CD4-positive, alpha-beta T cell treated with Interleukin-15 for 4 hours (primary cell): Measurements from ENCODE around the gene CRADD.

Experiments
- DNase-seq: peaks from one replicate; pipeline ENCODE4 v3.0.0-alpha.2; 2020; ENCODE audit warnings: low spot score

CRADD gene

DNA sequence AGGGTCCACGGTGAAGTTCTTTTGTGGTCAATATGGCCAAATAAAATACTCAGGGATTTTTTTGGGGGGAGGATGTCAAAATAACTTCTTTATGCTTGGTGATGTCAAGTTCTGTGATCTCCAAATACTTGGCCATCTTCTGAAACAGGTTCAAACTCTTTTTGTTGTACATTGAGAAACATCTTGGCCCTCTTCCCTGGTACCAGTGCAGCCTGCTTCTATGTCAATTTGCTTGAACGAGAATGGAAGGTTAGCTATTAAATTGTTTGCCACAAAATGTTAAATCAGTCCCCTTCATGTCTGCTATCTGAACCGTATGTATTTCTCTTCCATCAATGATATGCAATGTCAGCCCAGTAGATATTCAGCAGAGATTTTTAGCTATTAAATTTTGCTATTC lies 6.1 kb upstream of the CRADD start:
- DNase-seq = no peak

- DNase-seq = no peak
These were observed 4.1 kb upstream of the CRADD start for GRCh38 chr12:93673084-93673483.

DNA sequence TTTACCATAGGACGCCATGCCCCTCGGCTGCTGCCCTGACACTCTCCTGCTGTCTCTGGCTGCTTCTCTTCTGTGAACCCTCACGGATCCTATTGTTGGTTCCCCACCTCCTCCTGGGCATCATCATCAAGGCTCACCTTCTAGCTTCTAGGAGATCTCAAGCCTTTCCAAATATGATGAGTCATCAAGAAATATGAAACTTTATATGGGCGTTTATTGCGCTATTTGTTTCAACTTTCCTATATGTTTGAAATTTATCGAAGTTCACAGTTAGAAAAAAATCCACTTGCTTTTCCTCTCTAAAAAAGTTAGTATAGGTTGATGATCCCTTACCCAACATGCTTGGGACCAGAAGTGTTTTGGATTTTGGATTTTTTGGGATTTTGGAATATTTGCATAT lies 2.8 kb upstream of the CRADD start:
- no peak for DNase-seq

DNA sequence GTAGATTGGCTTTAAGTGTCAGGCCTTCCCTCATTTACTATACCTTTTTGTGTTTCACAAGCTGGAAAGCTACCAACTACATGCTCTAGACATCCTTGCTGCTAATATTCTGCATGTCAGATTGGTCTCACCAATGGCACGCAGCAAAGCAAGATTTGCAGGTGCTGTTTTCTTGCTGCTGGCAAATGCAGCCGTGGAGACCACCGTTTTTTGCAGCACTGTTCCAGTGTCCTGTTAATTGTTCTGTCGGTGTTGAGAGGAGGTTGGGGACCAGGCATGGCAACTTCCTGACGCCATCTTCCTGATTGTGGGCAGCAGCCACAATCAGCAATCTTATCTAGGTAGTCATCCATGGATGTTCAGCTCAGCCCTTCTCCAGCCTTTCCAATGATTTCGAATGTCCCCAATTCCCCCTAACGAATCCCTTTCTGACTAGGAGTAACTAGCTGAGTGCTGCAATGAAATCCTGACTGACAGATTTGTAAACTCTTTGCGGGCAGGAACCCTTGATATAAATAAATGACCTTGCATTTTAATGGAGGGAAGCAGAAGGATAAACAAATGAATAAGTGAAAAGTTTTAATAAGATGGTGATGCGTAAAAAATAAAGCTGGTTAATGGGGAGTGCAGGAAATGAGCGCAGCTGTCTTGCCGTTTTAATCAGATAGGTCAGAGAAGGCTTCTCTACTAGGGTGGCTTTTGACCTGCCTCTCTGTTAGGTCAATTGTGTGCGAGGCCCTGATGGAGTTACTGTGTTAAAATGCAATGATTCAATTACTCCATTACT lies 574 bp upstream of the CRADD start:
- DNase-seq = no peak

- DNase-seq = no peak
These were observed 1.6 kb downstream of the CRADD start for GRCh38 chr12:93678779-93679178.

- DNase-seq = no peak
These were observed 2.2 kb downstream of the CRADD start for GRCh38 chr12:93679308-93679925.

DNA sequence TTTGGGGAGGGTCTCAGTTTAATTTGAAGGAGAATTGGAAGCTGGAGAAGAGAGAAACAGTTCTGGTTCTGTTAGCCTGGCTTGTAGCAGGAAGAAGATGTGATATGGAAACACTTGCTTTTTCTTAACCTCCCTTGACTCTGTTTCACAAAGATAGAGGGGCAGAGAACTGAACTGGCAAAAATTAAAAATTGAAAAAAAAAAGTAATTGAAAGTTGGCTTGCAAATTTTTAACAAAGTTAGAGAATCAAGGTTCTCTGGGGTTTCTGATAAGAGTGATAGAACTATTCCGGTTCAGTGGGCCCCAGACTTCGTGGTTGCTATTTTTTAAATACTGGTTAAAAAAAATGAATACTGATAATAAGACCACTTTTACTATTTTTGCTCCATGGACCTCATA lies 2.8 kb downstream of the CRADD start:
- no peak for DNase-seq

DNA sequence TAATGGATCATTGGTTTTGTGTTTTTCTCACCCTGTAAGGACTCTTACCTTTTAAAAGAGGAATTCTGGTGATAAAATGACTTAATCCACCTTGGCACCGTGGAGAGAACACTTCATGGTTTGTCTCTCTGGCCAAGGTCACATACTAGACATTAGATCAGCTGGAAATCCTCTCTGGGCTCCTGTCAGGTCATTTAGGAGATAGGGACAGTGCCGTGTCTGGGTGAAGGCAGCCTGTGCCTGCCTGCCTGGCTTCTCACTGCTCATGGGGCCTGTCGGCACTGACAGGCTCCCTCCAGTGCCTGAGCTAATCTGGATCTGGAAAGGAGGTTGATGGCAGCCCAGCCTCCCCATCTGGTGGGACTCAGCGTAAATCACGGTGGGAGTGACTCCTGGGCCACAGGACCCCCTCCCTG lies 5.7 kb downstream of the CRADD start:
- DNase-seq = no peak

- DNase-seq = no peak
These were observed 6.2 kb downstream of the CRADD start for GRCh38 chr12:93683410-93683809.

DNA sequence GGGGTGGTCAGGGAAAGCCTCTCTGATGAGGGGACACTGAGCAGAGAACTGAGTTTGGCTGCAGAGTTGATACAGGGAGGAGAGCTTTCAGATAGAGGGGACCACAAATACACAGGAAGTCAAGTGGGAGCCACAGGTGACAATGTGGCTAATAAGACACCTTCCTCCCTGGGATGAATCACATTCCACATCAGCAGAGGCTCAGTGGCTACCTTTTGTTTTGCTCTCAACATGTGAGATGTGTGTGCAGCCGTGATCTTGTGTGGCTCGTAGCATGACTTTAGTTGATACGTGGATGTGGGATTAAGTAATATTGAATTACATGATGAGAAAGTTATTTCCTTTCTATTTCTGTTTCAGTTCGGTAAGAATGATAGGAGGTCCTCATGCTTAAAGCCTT lies 7.5 kb downstream of the CRADD start:
- peak; percentile 18 for DNase-seq

- no peak for DNase-seq
These were observed 9.6 kb downstream of the CRADD start for GRCh38 chr12:93686572-93687356.

GRCh38 chr12:93689076-93689834 lies 12.1 kb downstream of the CRADD start:
- peak; percentile 43 for DNase-seq

DNA sequence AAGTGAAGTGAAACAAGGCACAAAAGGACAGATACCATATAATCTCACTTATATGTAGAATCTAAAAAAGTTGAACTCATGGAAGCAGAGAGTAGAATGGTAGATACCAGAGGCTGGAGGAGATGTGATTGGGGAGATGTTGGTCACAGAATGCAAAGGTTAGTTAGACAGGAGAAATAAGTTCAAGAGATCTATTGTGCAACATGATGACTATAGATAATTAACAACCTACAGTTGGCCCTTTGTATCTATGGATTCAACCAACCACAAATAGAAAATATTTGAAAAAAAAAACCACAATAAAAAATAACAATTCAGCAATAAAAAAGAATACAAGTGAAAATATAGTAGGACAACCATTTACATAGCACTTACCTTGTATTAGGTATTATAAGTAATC lies 19.3 kb downstream of the CRADD start:
- no peak for DNase-seq

DNA sequence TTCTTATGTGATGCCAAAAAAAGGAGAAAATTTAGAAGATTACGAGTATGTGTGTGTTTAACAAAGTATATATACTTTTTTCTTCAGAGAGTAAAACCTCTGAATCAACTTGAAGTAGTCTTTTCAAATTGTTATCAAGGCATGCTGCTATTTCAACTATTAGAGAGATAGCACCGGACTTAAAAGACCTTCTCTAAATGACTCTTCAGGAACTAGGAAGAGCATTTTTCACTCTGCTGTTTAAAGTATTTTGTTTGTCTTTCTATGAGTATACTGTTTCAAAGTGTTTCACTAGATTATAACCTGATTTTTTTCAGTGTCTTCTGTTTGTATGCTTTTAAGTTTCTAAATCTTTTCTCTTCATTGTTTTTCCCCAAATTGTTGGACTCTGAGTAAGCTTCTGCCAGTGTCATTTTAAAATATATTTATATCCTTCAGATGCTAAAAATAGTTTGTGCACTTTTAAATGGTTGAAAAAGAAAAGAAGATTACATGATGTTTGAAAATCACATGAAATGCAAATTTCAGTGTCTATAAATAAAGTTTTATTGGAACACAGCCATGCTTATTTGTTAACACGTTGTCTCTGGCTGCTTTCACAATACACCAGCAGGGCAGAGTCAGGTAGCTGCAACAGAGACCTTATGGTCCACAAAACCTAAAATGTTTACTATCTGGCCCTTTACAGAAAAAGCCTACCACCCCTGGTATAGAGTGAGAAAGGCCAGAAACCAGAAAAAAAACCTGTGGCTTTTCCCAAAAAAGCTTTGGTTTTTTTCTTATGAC lies 21.3 kb downstream of the CRADD start:
- DNase-seq = no peak

DNA sequence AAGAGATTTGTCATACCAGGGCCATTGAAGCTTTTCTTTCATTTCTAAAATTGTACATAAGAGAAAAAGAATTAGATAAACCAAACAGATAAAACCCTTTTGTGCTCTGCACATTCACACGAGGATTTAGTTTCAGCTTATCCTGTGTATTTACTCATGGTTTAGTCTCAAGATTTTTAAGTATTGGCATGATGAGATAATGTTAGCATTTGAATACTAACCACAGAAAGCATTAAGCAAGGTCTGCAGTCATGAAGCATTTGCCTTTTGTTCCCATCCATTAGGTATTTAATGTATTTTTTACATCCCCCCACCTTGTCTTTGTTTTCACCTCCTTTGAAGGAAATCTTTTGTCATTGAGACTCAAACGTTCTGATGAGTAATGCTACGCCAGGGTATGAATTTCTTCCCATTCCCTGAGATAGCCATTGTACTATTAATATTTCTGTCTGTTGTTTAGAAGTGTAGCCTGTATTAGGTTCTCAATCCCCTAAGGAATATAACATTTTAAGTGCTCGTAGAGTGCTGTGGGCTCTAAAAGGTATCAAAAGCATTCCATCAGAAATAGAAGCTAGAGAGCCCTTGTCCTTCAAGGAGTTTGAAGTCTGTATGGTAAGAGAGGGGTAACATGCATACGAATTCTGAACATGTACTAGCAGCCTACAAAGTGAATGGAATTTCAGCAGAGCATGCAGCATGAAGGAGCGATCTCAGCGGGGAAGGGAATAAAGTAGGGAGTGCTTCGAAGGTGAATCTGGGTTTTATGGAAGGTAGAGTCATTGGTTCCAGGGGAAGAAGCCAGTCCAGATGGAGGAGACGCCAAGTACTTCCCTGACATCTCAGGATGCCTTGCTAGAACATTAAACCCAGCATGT lies 22.3 kb downstream of the CRADD start:
- DNase-seq = no peak

DNA sequence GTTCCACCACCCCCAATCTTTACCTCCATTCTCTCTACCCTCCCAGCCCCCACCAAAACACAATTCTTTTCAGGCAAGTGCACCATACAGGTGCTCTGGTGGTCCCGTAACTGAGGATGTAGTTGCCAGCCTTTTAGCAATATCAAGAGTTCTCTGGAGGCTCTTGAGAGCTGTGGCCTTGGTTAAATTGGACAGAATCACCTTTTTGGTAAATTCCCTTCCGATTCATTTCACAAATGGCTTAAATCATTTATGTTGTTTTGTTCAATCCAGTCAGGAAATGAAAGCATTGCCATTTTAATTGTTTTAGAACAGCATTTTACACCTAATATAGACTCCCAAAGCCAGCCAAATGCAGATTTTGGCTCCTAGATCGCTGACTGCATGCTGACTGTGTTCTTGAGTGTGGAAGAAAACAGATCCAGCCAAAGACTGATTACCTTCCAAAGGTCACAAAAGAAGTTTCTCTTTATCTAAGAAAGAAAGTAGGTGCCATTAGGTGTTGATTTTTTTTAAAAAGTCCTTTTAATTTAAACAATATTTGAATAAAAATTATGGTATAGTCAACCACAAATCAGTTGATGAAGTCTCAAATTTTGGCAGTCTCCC lies 25.6 kb downstream of the CRADD start:
- DNase-seq = no peak

DNA sequence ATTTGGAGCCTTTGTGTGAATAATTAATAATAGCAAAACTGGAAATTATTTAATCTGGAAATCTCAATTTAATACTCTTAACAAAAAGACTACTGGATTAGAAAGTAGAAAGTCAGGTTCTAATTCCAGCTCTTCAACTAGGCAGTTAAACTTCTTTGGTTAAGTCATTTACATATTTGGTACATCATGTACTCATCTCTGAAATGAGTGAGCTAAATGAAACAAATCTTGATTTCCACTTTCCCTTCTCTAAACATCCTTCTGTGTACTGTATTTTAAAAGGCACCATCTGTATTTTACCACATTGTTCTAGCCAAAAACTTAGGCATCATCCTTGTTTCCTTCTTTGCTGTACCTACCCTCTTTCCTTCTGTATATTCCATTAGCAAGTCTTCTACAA lies 26.9 kb downstream of the CRADD start:
- DNase-seq = no peak

DNA sequence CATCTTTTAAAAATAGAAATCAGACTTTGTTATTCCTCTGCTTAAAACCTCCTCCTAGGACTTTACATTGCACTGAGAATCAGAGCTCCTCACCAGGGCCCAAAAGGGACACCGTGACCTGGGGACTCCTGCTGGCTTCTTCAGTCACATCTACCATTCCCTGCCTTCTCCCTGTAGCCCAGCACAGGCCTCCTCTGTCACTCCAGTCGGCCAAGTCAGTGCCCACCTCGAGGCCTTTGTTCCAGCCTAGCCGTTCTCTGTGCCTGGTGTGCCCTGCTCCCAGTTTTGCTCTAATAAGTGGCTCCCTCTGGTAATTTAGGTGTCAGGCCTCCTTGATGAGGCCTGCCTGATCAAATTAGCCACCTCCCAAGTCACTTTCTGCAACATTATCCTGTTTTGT lies 27.4 kb downstream of the CRADD start:
- DNase-seq = no peak

- no peak for DNase-seq
These were observed 28.1 kb downstream of the CRADD start for GRCh38 chr12:93705237-93705636.

GRCh38 chr12:93706387-93706786 lies 29.2 kb downstream of the CRADD start:
- DNase-seq = no peak
